Stimulated activated naive B cell treated with anti-CD40 and anti-IgM and Interleukin-4, amounts not matched to agents 10 μg/mL and 1 μg/mL and 100 μg/mL, for 72 hours (primary cell): ENCODE data around the gene HOXD13.

Source experiments
- ATAC-seq, 2 donors: fragments of 150-1000 bp; cut with Tn5 transposase; replicated peaks; 2 replicates each; pipeline ENCODE4 v1.10.0; 2021; ENCODE audit warnings: moderate library complexity in 1 of 2
- DNase-seq: peaks from one replicate; pipeline ENCODE4 v3.0.0; 2021
- H3K27ac Mint-ChIP-seq: one replicate; pipeline ENCODE4 v1.8.0; 2022; ENCODE audit warnings: mild to moderate bottlenecking, mixed read lengths
- H3K27me3 Mint-ChIP-seq, 2 donors: one replicate each; pipeline ENCODE4 v1.8.0; 2022; ENCODE audit warnings: mixed read lengths in 2 of 2
- H3K36me3 Mint-ChIP-seq, 2 donors: one replicate each; pipeline ENCODE4 v1.8.0; 2022; ENCODE audit warnings: mixed read lengths in 2 of 2, mild to moderate bottlenecking in 1 of 2
- H3K4me1 Mint-ChIP-seq, 2 donors: one replicate each; pipeline ENCODE4 v1.8.0; 2022; ENCODE audit warnings: mixed read lengths in 2 of 2, mild to moderate bottlenecking in 1 of 2
- H3K4me3 Mint-ChIP-seq, 2 donors: one replicate each; pipeline ENCODE4 v1.8.0; 2022; ENCODE audit warnings: mild to moderate bottlenecking in 2 of 2, mixed read lengths in 2 of 2, moderate library complexity in 1 of 2
- H3K9me3 Mint-ChIP-seq, 2 donors: one replicate each; pipeline ENCODE4 v1.8.0; 2022; ENCODE audit warnings: mixed read lengths in 2 of 2, mild to moderate bottlenecking in 1 of 2

Gene HOXD13

GRCh38 chr2:176085120-176085788 lies 7.3 kb upstream of the HOXD13 start:
- Mint-ChIP-seq H3K9me3 (peaks cover 0 to 7% of the 10 kb centered on the region in 2 donors), H3K4me1 (peaks cover 3 to 13% of the 10 kb centered on the region in 2 donors), H3K4me3 (peak overlapping the region in 1 of 2 donors; percentile 56), H3K27me3 (peaks cover 76 to 85% of the 10 kb centered on the region in 2 donors), H3K27ac (peak overlapping the region; percentile 90), H3K36me3 (peaks cover 9 to 11% of the 10 kb centered on the region in 2 donors)
- ATAC-seq (no peak), DNase-seq (no peak)

GRCh38 chr2:176085861-176086771 lies 6.4 kb upstream of the HOXD13 start:
- H3K9me3 Mint-ChIP-seq = peaks cover 0 to 10% of the 10 kb centered on the region in 2 donors
- DNase-seq (no peak), ATAC-seq (no peak)
- peaks cover 3 to 13% of the 10 kb centered on the region in 2 donors for H3K4me1 Mint-ChIP-seq
- peak overlapping the region; percentile 65 for H3K27ac Mint-ChIP-seq
- H3K27me3 Mint-ChIP-seq = peaks cover 76 to 85% of the 10 kb centered on the region in 2 donors
- H3K4me3 Mint-ChIP-seq = no peak overlapping the region
- peaks cover 8 to 11% of the 10 kb centered on the region in 2 donors for H3K36me3 Mint-ChIP-seq

- no peak for DNase-seq
- Mint-ChIP-seq H3K27me3 (peaks cover 80 to 91% of the 10 kb centered on the region in 2 donors), H3K4me1 (peaks cover 8 to 20% of the 10 kb centered on the region in 2 donors), H3K36me3 (peaks cover 8 to 11% of the 10 kb centered on the region in 2 donors), H3K27ac (peak overlapping the region; percentile 88), H3K9me3 (peaks cover 0 to 10% of the 10 kb centered on the region in 2 donors), H3K4me3 (no peak overlapping the region)
- ATAC-seq = no peak
These were observed 5.0 kb upstream of the HOXD13 start for GRCh38 chr2:176087330-176088047.

- Mint-ChIP-seq H3K27me3 (peaks cover 77 to 89% of the 10 kb centered on the region in 2 donors), H3K4me1 (peaks cover 8 to 15% of the 10 kb centered on the region in 2 donors), H3K4me3 (peak overlapping the region; percentile 55 to 57), H3K36me3 (peaks cover 5 to 8% of the 10 kb centered on the region in 2 donors), H3K9me3 (peaks cover 0 to 7% of the 10 kb centered on the region in 2 donors), H3K27ac (peak overlapping the region; percentile 88)
- ATAC-seq (no peak), DNase-seq (no peak)
These were observed 4.2 kb upstream of the HOXD13 start for GRCh38 chr2:176088048-176088936.

- Mint-ChIP-seq H3K27me3 (peaks cover 78 to 89% of the 10 kb centered on the region in 2 donors), H3K4me1 (peaks cover 10 to 14% of the 10 kb centered on the region in 2 donors), H3K4me3 (no peak overlapping the region), H3K36me3 (peaks cover 5 to 8% of the 10 kb centered on the region in 2 donors), H3K9me3 (peaks cover 0 to 9% of the 10 kb centered on the region in 2 donors), H3K27ac (no peak overlapping the region)
- ATAC-seq (no peak), DNase-seq (no peak)
These were observed 3.3 kb upstream of the HOXD13 start for GRCh38 chr2:176088937-176089842.

- no peak for DNase-seq
- ATAC-seq = no peak
- Mint-ChIP-seq H3K4me1 (peaks cover 10 to 14% of the 10 kb centered on the region in 2 donors), H3K27me3 (peaks cover 78 to 89% of the 10 kb centered on the region in 2 donors), H3K4me3 (no peak overlapping the region), H3K36me3 (peaks cover 4 to 5% of the 10 kb centered on the region in 2 donors), H3K27ac (no peak overlapping the region), H3K9me3 (peaks cover 0 to 10% of the 10 kb centered on the region in 2 donors)
These were observed 2.6 kb upstream of the HOXD13 start for GRCh38 chr2:176089843-176090395.

GRCh38 chr2:176090862-176091261 lies 1.7 kb upstream of the HOXD13 start:
- H3K36me3 Mint-ChIP-seq = peaks cover 0 to 5% of the 10 kb centered on the region in 2 donors
- peaks cover 8 to 14% of the 10 kb centered on the region in 2 donors for H3K4me1 Mint-ChIP-seq
- ATAC-seq = no peak
- H3K27ac Mint-ChIP-seq = peak overlapping the region; percentile 1
- DNase-seq = no peak
- H3K9me3 Mint-ChIP-seq = peaks cover 0 to 8% of the 10 kb centered on the region in 2 donors
- H3K27me3 Mint-ChIP-seq = peaks cover 79 to 88% of the 10 kb centered on the region in 2 donors
- no peak overlapping the region for H3K4me3 Mint-ChIP-seq

GRCh38 chr2:176091329-176092258 lies 927 bp upstream of the HOXD13 start:
- H3K4me3 Mint-ChIP-seq = peak overlapping the region; percentile 4 to 60
- H3K9me3 Mint-ChIP-seq = peaks cover 0 to 8% of the 10 kb centered on the region in 2 donors
- peaks cover 74 to 86% of the 10 kb centered on the region in 2 donors for H3K27me3 Mint-ChIP-seq
- peak overlapping the region; percentile 84 for H3K27ac Mint-ChIP-seq
- H3K36me3 Mint-ChIP-seq = peaks cover 0 to 5% of the 10 kb centered on the region in 2 donors
- H3K4me1 Mint-ChIP-seq = peaks cover 10 to 16% of the 10 kb centered on the region in 2 donors
- DNase-seq = no peak
- ATAC-seq = no peak

GRCh38 chr2:176093145-176093897 lies 800 bp downstream of the HOXD13 start:
- H3K9me3 Mint-ChIP-seq = peaks cover 0 to 6% of the 10 kb centered on the region in 2 donors
- no peak for DNase-seq
- ATAC-seq = no peak
- peak overlapping the region; percentile 30 to 66 for H3K4me3 Mint-ChIP-seq
- H3K36me3 Mint-ChIP-seq = peaks cover 0 to 5% of the 10 kb centered on the region in 2 donors
- H3K4me1 Mint-ChIP-seq = peaks cover 21 to 27% of the 10 kb centered on the region in 2 donors
- peak overlapping the region; percentile 84 for H3K27ac Mint-ChIP-seq
- H3K27me3 Mint-ChIP-seq = peaks cover 71 to 84% of the 10 kb centered on the region in 2 donors

- peak overlapping the region in 1 of 2 donors; percentile 19 for H3K4me3 Mint-ChIP-seq
- DNase-seq (no peak), ATAC-seq (no peak)
- peaks cover 71 to 86% of the 10 kb centered on the region in 2 donors for H3K27me3 Mint-ChIP-seq
- H3K9me3 Mint-ChIP-seq = peaks cover 0 to 6% of the 10 kb centered on the region in 2 donors
- H3K36me3 Mint-ChIP-seq = peaks cover 0 to 5% of the 10 kb centered on the region in 2 donors
- peaks cover 21 to 24% of the 10 kb centered on the region in 2 donors for H3K4me1 Mint-ChIP-seq
- H3K27ac Mint-ChIP-seq = peak overlapping the region; percentile 84
These were observed 1.4 kb downstream of the HOXD13 start for GRCh38 chr2:176093898-176094249.

GRCh38 chr2:176094349-176094748 lies 1.8 kb downstream of the HOXD13 start:
- peaks cover 69 to 86% of the 10 kb centered on the region in 2 donors for H3K27me3 Mint-ChIP-seq
- peaks cover 0 to 6% of the 10 kb centered on the region in 2 donors for H3K9me3 Mint-ChIP-seq
- no peak overlapping the region for H3K27ac Mint-ChIP-seq
- no peak for ATAC-seq
- H3K4me1 Mint-ChIP-seq = peaks cover 21 to 24% of the 10 kb centered on the region in 2 donors
- no peak for DNase-seq
- H3K4me3 Mint-ChIP-seq = no peak overlapping the region
- peaks cover 0 to 5% of the 10 kb centered on the region in 2 donors for H3K36me3 Mint-ChIP-seq
